Astrocyte (in vitro differentiated cells and primary cell): ENCODE measurements around the gene ATP1A3. TPM values are rescaled to one million over a fixed set of nuclear protein-coding genes. Genes with fewer than 3 reads are reported as not detected.

Experiments
- DNase-seq: peaks from one replicate; pipeline ENCODE4 v3.0.0-alpha.2; 2010; ENCODE audit warnings: low read depth
- FAIRE-seq: peaks from 2 replicates; lab custom pipeline; 2011; peaks lifted over from hg19 to GRCh38; lab: Jason Lieb, UNC
- H2AFZ ChIP-seq: 2 replicates; pipeline ENCODE4 v1.6.0; 2012; ENCODE audit warnings: low read depth, low read length, inconsistent platforms
- H3K27ac ChIP-seq: 2 replicates; pipeline ENCODE4 v1.5.1; 2011; ENCODE audit warnings: low read depth, low read length, inconsistent platforms
- H3K27me3 ChIP-seq: 2 replicates; pipeline ENCODE4 v1.6.0; 2011; ENCODE audit warnings: low read length, inconsistent platforms; ENCODE audit not compliant: insufficient read depth
- H3K36me3 ChIP-seq: 2 replicates; pipeline ENCODE4 v1.5.1; 2011; ENCODE audit warnings: low read length, inconsistent platforms; ENCODE audit not compliant: insufficient read depth
- H3K4me1 ChIP-seq: 2 replicates; pipeline ENCODE4 v1.5.1; 2011; ENCODE audit warnings: low read length, inconsistent platforms; ENCODE audit not compliant: insufficient read depth
- H3K4me2 ChIP-seq: 2 replicates; pipeline ENCODE4 v1.6.0; 2012; ENCODE audit warnings: low read length, inconsistent platforms
- H3K4me3 ChIP-seq: 2 replicates; pipeline ENCODE4 v1.5.1; 2011; ENCODE audit warnings: low read depth, mild to moderate bottlenecking, low read length, inconsistent platforms; ENCODE audit not compliant: insufficient read depth
- H3K79me2 ChIP-seq: 2 replicates; pipeline ENCODE4 v1.6.0; 2012; ENCODE audit warnings: mild to moderate bottlenecking, low read length, inconsistent platforms; ENCODE audit not compliant: insufficient read depth
- H3K9ac ChIP-seq: 2 replicates; pipeline ENCODE4 v1.6.0; 2012; ENCODE audit warnings: mild to moderate bottlenecking, low read length, inconsistent platforms
- H3K9me3 ChIP-seq: 2 replicates; pipeline ENCODE4 v1.5.1; 2012; ENCODE audit warnings: low read depth, mild to moderate bottlenecking, low read length, inconsistent platforms; ENCODE audit not compliant: insufficient read depth
- H4K20me1 ChIP-seq: 2 replicates; pipeline ENCODE4 v1.6.0; 2012; ENCODE audit warnings: low read length, inconsistent platforms; ENCODE audit not compliant: insufficient read depth
- H3K27ac Mint-ChIP-seq: one replicate; pipeline ENCODE4 v1.8.0; 2021; ENCODE audit warnings: mild to moderate bottlenecking, mixed read lengths; ENCODE audit not compliant: unreplicated experiment
- H3K27me3 Mint-ChIP-seq: one replicate; pipeline ENCODE4 v1.8.0; 2021; ENCODE audit warnings: low read depth, mixed read lengths; ENCODE audit not compliant: unreplicated experiment
- H3K36me3 Mint-ChIP-seq: one replicate; pipeline ENCODE4 v1.8.0; 2021; ENCODE audit warnings: low read depth, mixed read lengths; ENCODE audit not compliant: unreplicated experiment
- H3K4me1 Mint-ChIP-seq: one replicate; pipeline ENCODE4 v1.8.0; 2021; ENCODE audit warnings: low read depth, mixed read lengths; ENCODE audit not compliant: unreplicated experiment
- H3K4me3 Mint-ChIP-seq: one replicate; pipeline ENCODE4 v1.8.0; 2021; ENCODE audit warnings: mild to moderate bottlenecking, moderate library complexity, mixed read lengths; ENCODE audit not compliant: unreplicated experiment
- H3K9me3 Mint-ChIP-seq: one replicate; pipeline ENCODE4 v1.8.0; 2021; ENCODE audit warnings: mild to moderate bottlenecking, mixed read lengths; ENCODE audit not compliant: unreplicated experiment
- CTCF ChIP-seq: IDR thresholded peaks from 2 replicates; pipeline ENCODE4 v1.5.1; 2011; ENCODE audit warnings: low read depth, mild to moderate bottlenecking, inconsistent platforms, low read length, moderate library complexity; ENCODE audit not compliant: insufficient read depth
- EZH2 ChIP-seq: IDR thresholded peaks from 2 replicates; pipeline ENCODE4 v1.6.1; 2012; ENCODE audit warnings: mild to moderate bottlenecking, low read length, inconsistent platforms; ENCODE audit not compliant: insufficient read depth
- total RNA-seq: library from RNA; stranded (reverse); gene quantifications from 2 replicates; pipeline ENCODE4 v1.2.1, GENCODE V29; 2021

The ATP1A3 gene
- total RNA-seq, 1 donor from 2014 or later, result 3.4 TPM

- H3K4me1 ChIP-seq, result no peaks in the 10 kb centered on the region
- DNase-seq (no peak), FAIRE-seq (no peak)
- no peak overlapping the region for H3K4me2 ChIP-seq
- H3K27me3 ChIP-seq, result no peaks in the 10 kb centered on the region
- H3K9ac ChIP-seq, result no peak overlapping the region
- peaks cover 43% of the 10 kb centered on the region for H3K27me3 Mint-ChIP-seq
- peaks cover 4% of the 10 kb centered on the region for H3K9me3 Mint-ChIP-seq
- no peak for TF ChIP-seq CTCF
- no peak for TF ChIP-seq EZH2
- no peak overlapping the region for H2AFZ ChIP-seq
- no peaks in the 10 kb centered on the region for H3K9me3 ChIP-seq
- H3K27ac Mint-ChIP-seq, result no peak overlapping the region
- no peaks in the 10 kb centered on the region for H3K36me3 ChIP-seq
- H4K20me1 ChIP-seq, result no peaks in the 10 kb centered on the region
- H3K27ac ChIP-seq, result no peak overlapping the region
- no peak overlapping the region for H3K4me3 Mint-ChIP-seq
- no peaks in the 10 kb centered on the region for H3K4me1 Mint-ChIP-seq
- peaks cover 2% of the 10 kb centered on the region for H3K36me3 Mint-ChIP-seq
- H3K4me3 ChIP-seq, result no peak overlapping the region
- H3K79me2 ChIP-seq, result no peaks in the 10 kb centered on the region
These were observed 25.1 kb downstream of the ATP1A3 start for GRCh38 chr19:41968751-41969595.

GRCh38 chr19:41967054-41967783, 26.8 kb downstream of the ATP1A3 start:
- Mint-ChIP-seq H3K9me3 (peaks cover 4% of the 10 kb centered on the region), H3K4me1 (no peaks in the 10 kb centered on the region), H3K27me3 (peaks cover 32% of the 10 kb centered on the region), H3K27ac (no peak overlapping the region), H3K36me3 (peaks cover 2% of the 10 kb centered on the region), H3K4me3 (no peak overlapping the region)
- H4K20me1 ChIP-seq, result no peaks in the 10 kb centered on the region
- H3K79me2 ChIP-seq, result no peaks in the 10 kb centered on the region
- H3K4me3 ChIP-seq, result no peak overlapping the region
- H3K4me1 ChIP-seq, result no peaks in the 10 kb centered on the region
- no peak overlapping the region for H2AFZ ChIP-seq
- H3K27ac ChIP-seq, result no peak overlapping the region
- no peak overlapping the region for H3K4me2 ChIP-seq
- no peak for DNase-seq
- no peaks in the 10 kb centered on the region for H3K27me3 ChIP-seq
- no peak for TF ChIP-seq EZH2
- no peak for TF ChIP-seq CTCF
- H3K36me3 ChIP-seq, result no peaks in the 10 kb centered on the region
- no peak overlapping the region for H3K9ac ChIP-seq
- FAIRE-seq, result no peak
- no peaks in the 10 kb centered on the region for H3K9me3 ChIP-seq
